ENCODE data around the gene SLC9C2. TPM values are rescaled to one million over a fixed set of nuclear protein-coding genes. Genes with fewer than 3 reads are reported as not detected.

Gene SLC9C2
- total RNA-seq, 1 donor, result not detected

DNA sequence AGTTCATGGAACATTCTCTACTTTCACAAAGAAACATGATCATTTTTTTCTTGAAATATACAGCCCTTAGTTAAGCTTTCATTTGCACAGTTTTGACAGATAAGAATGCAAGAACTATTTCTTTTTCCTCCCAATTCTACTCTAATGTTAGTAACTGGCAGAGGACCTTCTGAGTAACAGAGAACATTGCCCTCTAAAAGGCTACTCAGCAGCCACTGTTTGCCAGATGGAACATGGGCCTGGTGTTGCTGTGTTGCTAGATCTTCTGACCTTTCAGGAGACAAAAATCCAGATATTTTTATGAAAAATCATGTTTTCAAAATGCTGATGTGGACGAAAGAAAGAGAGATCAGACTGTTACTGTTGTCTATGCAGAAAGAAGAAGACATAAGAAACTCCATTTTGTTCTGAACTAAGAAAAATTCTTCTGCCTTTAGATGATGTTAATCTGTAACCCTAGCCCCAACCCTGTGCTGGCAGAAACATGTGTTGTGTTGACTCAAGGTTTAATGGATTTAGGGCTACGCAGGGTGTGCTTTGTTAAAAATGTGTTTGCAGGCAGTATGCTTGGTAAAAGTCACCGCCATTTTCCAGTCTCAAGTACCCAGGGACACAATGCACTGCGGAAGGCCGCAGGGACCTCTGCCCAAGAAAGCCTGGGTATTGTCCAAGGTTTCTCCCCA is 128.6 kb downstream of the SLC9C2 start:
- H3K79me2 ChIP-seq (ENCODE audit: insufficient read depth, low read length), result peaks cover 36% of the 10 kb centered on the region
- peaks cover 50% of the 10 kb centered on the region for H3K4me1 ChIP-seq (ENCODE audit: insufficient read depth, low read length)
- peaks cover 7% of the 10 kb centered on the region for H4K20me1 ChIP-seq (ENCODE audit: insufficient read depth, low read length)
- H3K4me2 ChIP-seq (ENCODE audit: insufficient read depth, low read length), result peak overlapping the region; percentile 95
- H3K4me3 ChIP-seq (ENCODE audit: insufficient read depth, low read length), result peak overlapping the region; percentile 18
- peak overlapping the region; percentile 86 for H3K27ac ChIP-seq (ENCODE audit: low read depth, low read length)
- no peak for DNase-seq (ENCODE audit: insufficient read length, low spot score, missing footprints)
- H3K36me3 ChIP-seq (ENCODE audit: insufficient read depth, low read length), result no peaks in the 10 kb centered on the region
- H2AFZ ChIP-seq (ENCODE audit: low read length), result peak overlapping the region; percentile 24
- no peaks in the 10 kb centered on the region for H3K9me3 ChIP-seq (ENCODE audit: low read depth, low read length)
- H3K27me3 ChIP-seq (ENCODE audit: insufficient read depth, low read length), result no peaks in the 10 kb centered on the region
- TF ChIP-seq, protein P1, sequence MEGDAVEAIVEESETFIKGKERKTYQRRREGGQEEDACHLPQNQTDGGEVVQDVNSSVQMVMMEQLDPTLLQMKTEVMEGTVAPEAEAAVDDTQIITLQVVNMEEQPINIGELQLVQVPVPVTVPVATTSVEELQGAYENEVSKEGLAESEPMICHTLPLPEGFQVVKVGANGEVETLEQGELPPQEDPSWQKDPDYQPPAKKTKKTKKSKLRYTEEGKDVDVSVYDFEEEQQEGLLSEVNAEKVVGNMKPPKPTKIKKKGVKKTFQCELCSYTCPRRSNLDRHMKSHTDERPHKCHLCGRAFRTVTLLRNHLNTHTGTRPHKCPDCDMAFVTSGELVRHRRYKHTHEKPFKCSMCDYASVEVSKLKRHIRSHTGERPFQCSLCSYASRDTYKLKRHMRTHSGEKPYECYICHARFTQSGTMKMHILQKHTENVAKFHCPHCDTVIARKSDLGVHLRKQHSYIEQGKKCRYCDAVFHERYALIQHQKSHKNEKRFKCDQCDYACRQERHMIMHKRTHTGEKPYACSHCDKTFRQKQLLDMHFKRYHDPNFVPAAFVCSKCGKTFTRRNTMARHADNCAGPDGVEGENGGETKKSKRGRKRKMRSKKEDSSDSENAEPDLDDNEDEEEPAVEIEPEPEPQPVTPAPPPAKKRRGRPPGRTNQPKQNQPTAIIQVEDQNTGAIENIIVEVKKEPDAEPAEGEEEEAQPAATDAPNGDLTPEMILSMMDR (IDR thresholded peaks at IDR 0.05; ENCODE audit: extremely low read depth, low read depth, low read length), result no peak

DNA sequence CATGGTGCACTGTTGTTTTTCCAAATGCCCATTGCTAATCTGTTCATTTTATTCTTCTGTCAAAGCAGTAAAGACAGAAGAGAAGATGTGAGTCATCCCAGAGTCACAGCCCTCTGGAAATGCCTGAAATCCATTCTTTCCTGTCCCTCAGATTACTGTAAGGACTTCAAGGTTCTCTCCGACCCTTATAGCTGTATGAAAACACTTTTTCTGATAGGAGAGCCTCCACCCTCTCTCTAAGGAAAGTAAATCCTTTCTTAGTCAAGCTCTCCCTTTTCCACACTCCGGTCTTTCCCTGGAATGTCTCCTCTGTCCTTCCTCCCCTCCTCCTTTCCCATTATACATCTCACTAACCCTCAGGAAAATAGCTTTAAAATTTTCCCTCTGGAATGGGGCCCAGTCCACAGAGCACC is 129.3 kb downstream of the SLC9C2 start:
- H3K4me1 ChIP-seq (ENCODE audit: insufficient read depth, low read length), result peaks cover 44% of the 10 kb centered on the region
- no peaks in the 10 kb centered on the region for H3K9me3 ChIP-seq (ENCODE audit: low read depth, low read length)
- H4K20me1 ChIP-seq (ENCODE audit: insufficient read depth, low read length), result peaks cover 1% of the 10 kb centered on the region
- no peaks in the 10 kb centered on the region for H3K36me3 ChIP-seq (ENCODE audit: insufficient read depth, low read length)
- peaks cover 29% of the 10 kb centered on the region for H3K79me2 ChIP-seq (ENCODE audit: insufficient read depth, low read length)
- H3K27ac ChIP-seq (ENCODE audit: low read depth, low read length), result peak overlapping the region; percentile 86
- DNase-seq (ENCODE audit: insufficient read length, low spot score, missing footprints), result peak; percentile 86
- H3K27me3 ChIP-seq (ENCODE audit: insufficient read depth, low read length), result no peaks in the 10 kb centered on the region
- peak overlapping the region; percentile 24 for H2AFZ ChIP-seq (ENCODE audit: low read length)
- H3K4me3 ChIP-seq (ENCODE audit: insufficient read depth, low read length), result peak overlapping the region; percentile 18
- H3K4me2 ChIP-seq (ENCODE audit: insufficient read depth, low read length), result peak overlapping the region; percentile 65
- TF ChIP-seq, protein P1 (IDR thresholded peaks at IDR 0.05; ENCODE audit: extremely low read depth, low read depth, low read length), result no peak

DNA sequence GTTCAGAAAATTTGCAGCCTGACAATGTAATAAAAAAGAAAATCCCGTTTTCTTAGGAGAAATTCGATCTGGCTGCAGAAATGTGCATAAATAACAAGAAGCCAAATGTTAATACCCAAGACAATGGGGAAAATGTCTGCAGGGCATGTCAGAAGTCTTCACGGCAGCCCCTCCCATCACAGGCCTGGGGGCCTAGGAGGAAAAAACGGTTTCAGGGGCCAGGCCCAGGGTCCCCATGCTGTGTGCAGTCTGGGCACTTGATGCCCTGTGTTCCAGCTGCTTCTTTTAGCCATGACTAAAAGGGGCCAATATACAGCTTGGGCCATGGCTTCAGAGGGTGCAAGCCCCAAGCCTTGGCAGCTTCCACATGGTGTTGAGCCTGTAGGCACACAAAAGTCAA is 132.3 kb downstream of the SLC9C2 start:
- TF ChIP-seq, protein P1 (IDR thresholded peaks at IDR 0.05; ENCODE audit: extremely low read depth, low read depth, low read length), result no peak
- peaks cover 11% of the 10 kb centered on the region for H3K79me2 ChIP-seq (ENCODE audit: insufficient read depth, low read length)

DNA sequence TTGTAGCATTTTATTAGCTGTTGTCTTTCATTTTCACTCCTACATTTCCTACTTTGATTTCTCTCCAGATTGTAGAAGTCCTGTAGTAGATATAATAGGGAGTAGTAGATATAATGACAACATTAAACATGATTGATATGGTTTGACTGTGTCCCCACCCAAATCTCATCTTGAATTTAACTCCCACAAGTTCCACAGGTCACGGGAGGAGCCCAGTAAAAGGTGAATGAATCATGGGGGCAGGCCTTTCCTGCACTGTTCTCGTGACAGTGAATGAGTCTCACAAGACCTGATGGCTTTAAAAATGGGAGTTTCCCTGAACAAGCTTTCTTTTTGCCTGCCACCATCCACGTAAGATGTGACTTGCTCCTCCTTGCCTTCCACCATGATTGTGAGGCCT is 133.2 kb downstream of the SLC9C2 start:
- Histone ChIP-seq H3K9me3 (ENCODE audit: low read depth, low read length) (no peaks in the 10 kb centered on the region), H3K27me3 (ENCODE audit: insufficient read depth, low read length) (no peaks in the 10 kb centered on the region), H2AFZ (ENCODE audit: low read length) (no peak overlapping the region), H3K4me3 (ENCODE audit: insufficient read depth, low read length) (no peak overlapping the region), H3K79me2 (ENCODE audit: insufficient read depth, low read length) (peaks cover 2% of the 10 kb centered on the region), H3K4me1 (ENCODE audit: insufficient read depth, low read length) (peaks cover 24% of the 10 kb centered on the region), H3K36me3 (ENCODE audit: insufficient read depth, low read length) (no peaks in the 10 kb centered on the region), H4K20me1 (ENCODE audit: insufficient read depth, low read length) (no peaks in the 10 kb centered on the region), H3K27ac (ENCODE audit: low read depth, low read length) (no peak overlapping the region), H3K4me2 (ENCODE audit: insufficient read depth, low read length) (no peak overlapping the region)
- TF ChIP-seq, protein P1 (IDR thresholded peaks at IDR 0.05; ENCODE audit: extremely low read depth, low read depth, low read length), result no peak
- DNase-seq (ENCODE audit: insufficient read length, low spot score, missing footprints), result no peak

More for the DNA sequence above, 132.3 kb downstream of the SLC9C2 start:
- Histone ChIP-seq H3K9me3 (ENCODE audit: low read depth, low read length) (no peaks in the 10 kb centered on the region), H3K4me1 (ENCODE audit: insufficient read depth, low read length) (peaks cover 33% of the 10 kb centered on the region), H2AFZ (ENCODE audit: low read length) (no peak overlapping the region), H3K4me2 (ENCODE audit: insufficient read depth, low read length) (no peak overlapping the region), H3K36me3 (ENCODE audit: insufficient read depth, low read length) (no peaks in the 10 kb centered on the region), H3K27me3 (ENCODE audit: insufficient read depth, low read length) (no peaks in the 10 kb centered on the region), H3K4me3 (ENCODE audit: insufficient read depth, low read length) (no peak overlapping the region), H4K20me1 (ENCODE audit: insufficient read depth, low read length) (no peaks in the 10 kb centered on the region), H3K27ac (ENCODE audit: low read depth, low read length) (no peak overlapping the region)
- no peak for DNase-seq (ENCODE audit: insufficient read length, low spot score, missing footprints)
